GM19239 (cell line): Measurements from ENCODE around the gene TMIE.

Source experiments
- DNase-seq: peaks from one replicate; pipeline ENCODE4 v3.0.0; 2011; ENCODE audit warnings: low spot score; ENCODE audit not compliant: insufficient read length
- FAIRE-seq: peaks from 2 replicates; lab custom pipeline; 2011; peaks lifted over from hg19 to GRCh38; lab: Jason Lieb, UNC

TMIE gene

GRCh38 chr3:46668591-46668990, 32.6 kb upstream of the TMIE start:
- FAIRE-seq (no peak), DNase-seq (no peak)

GRCh38 chr3:46669191-46669999, 31.8 kb upstream of the TMIE start:
- DNase-seq (no peak), FAIRE-seq (no peak)

- DNase-seq (no peak), FAIRE-seq (no peak)
Measured at GRCh38 chr3:46670000-46670890, 30.9 kb upstream of the TMIE start.

- FAIRE-seq: no peak
- no peak for DNase-seq
Measured at GRCh38 chr3:46670891-46671427, 30.2 kb upstream of the TMIE start.

- FAIRE-seq: no peak
Measured at GRCh38 chr3:46671541-46672348, 29.4 kb upstream of the TMIE start.

GRCh38 chr3:46672349-46672695, 28.9 kb upstream of the TMIE start:
- DNase-seq (no peak), FAIRE-seq (no peak)

More at GRCh38 chr3:46671541-46672348, 29.4 kb upstream of the TMIE start:
- no peak for DNase-seq

- DNase-seq (no peak), FAIRE-seq (no peak)
Measured at GRCh38 chr3:46673151-46674030, 27.8 kb upstream of the TMIE start.

GRCh38 chr3:46674031-46674845, 27.0 kb upstream of the TMIE start:
- no peak for FAIRE-seq
- DNase-seq: no peak

- DNase-seq: no peak
- no peak for FAIRE-seq
Measured at GRCh38 chr3:46675426-46675825, 25.8 kb upstream of the TMIE start.

- FAIRE-seq: no peak
Measured at GRCh38 chr3:46675843-46676567, 25.2 kb upstream of the TMIE start.

GRCh38 chr3:46676601-46677410, 24.4 kb upstream of the TMIE start:
- no peak for FAIRE-seq
- DNase-seq: no peak

More at GRCh38 chr3:46675843-46676567, 25.2 kb upstream of the TMIE start:
- no peak for DNase-seq

- no peak for DNase-seq
- no peak for FAIRE-seq
Measured at GRCh38 chr3:46677411-46677726, 23.8 kb upstream of the TMIE start.

- DNase-seq (no peak), FAIRE-seq (no peak)
Measured at GRCh38 chr3:46678280-46678679, 22.9 kb upstream of the TMIE start.

- no peak for FAIRE-seq
- no peak for DNase-seq
Measured at GRCh38 chr3:46679681-46680080, 21.5 kb upstream of the TMIE start.

- no peak for FAIRE-seq
- no peak for DNase-seq
Measured at GRCh38 chr3:46680298-46680826, 20.8 kb upstream of the TMIE start.

GRCh38 chr3:46681387-46681786, 19.8 kb upstream of the TMIE start:
- no peak for FAIRE-seq
- no peak for DNase-seq
